Measurements from ENCODE around the gene LAMA5.

LAMA5 gene

DNA sequence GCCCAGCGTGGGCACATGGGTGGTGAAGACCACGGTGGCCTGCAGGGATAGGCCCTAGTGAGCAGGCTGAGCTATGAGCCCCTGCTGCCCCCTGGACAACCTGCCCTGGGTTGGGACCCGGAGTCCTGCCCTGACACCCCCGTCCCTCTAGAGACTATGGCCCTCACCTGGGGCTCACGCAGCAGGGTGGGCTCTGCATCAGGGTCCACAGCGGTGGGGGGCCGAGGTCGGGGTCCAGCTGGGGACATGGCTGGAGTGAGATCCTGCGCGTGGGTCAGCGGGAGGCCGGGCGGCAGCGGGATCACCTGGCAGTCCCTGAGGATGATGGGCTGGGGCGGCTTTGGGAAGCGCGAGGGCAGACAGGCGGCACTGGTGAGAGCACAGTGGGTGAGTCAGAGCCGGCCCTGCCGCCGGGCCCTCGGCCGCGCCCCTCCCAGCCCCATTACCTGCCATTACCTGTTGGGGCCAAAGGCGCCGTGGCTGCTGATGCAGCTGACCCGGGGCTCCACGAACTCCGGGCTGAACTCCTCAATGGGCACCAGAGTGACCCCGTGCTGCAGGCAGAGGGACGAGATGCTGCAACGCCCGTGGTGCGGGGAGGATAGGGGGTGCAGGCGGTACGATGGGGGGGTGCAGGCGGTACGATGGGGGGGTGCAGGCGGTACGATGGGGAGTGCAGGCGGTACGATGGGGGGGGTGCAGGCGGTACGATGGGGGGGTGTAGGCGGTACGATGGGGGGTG, 36.4 kb downstream of the LAMA5 start:
- DNase-seq (ENCODE audit: low read depth): no peak

DNA sequence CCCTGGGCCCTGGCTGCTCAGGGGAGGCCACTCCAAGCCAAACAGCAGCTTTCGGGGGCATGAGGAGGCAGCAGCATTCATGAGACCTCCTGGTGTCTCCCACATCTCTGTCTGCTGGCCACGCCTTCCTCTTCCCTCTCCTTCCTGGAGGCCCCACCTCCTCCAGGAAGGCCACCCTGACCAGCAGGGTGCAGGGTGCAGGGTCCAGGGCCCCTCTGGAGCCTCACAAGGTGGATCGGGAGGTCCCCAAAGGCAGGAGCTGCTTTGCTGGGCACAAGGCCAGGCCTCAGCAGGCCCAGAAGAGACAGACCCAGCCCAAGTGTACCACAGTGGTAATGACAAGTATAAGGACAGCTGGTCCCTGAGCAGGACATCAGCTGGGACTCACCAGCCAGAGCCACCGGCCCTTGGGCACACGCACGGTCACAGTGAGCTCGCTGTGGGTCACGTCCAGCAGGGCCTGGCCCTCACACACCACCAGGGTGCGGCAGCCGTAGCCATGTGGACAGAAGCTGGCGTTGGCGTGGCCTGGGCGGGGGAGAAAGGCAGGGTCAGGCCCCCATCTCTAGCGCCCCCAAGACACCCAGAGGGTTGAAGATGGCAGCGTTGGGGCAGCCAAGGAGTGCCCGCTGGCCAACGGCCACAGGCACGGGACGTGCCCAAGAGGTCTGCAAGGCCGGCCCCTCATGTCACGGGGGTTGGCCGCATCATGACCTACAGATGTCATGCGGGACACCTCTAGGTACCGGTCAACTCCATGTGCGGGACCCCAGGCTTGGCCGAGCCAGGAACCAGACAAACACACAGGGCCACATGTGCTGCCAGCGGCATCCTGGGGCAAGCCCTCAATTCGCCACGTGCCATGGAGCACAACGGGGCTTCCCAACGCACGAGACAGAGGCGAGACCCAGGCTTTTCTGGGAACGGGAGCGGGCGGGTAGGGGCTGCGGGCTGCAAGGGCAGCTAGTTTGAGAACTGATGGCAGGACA, 37.4 kb downstream of the LAMA5 start:
- no peak for DNase-seq (ENCODE audit: low read depth)

DNA sequence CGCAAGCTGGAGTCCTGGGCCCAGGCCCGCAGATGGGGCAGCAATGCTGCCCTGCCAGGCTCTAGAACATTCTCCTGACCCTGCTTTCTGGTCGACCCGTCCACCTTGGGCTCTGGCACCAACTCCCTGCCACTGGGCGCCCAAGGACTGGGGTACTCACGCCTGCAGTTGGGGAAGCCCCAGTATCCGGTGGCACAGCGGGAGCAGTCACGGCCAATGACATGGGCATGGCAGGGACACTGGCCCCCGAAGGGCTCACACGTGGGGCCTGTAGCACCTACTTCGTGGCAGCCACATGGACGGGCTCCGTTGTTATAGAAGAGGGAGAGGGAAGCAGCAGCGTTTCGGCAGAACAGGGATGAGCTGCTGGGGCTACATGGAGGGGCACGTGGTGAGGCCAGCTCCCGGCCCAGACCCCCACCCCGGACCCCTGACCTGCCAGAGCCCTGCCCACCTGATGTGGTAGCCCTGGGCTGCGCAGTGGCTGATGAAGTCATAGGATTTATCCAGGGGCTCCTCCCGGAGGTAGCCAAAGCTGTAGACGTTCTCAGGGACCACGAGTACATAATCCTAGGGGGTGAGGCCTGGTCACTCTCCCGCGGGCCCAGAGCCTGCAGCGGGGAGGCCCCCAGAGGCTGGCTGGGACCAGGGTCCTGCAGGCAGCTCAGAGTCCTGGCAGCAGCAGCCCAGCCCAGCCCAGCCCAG, 38.3 kb downstream of the LAMA5 start:
- no peak for DNase-seq (ENCODE audit: low read depth)

DNA sequence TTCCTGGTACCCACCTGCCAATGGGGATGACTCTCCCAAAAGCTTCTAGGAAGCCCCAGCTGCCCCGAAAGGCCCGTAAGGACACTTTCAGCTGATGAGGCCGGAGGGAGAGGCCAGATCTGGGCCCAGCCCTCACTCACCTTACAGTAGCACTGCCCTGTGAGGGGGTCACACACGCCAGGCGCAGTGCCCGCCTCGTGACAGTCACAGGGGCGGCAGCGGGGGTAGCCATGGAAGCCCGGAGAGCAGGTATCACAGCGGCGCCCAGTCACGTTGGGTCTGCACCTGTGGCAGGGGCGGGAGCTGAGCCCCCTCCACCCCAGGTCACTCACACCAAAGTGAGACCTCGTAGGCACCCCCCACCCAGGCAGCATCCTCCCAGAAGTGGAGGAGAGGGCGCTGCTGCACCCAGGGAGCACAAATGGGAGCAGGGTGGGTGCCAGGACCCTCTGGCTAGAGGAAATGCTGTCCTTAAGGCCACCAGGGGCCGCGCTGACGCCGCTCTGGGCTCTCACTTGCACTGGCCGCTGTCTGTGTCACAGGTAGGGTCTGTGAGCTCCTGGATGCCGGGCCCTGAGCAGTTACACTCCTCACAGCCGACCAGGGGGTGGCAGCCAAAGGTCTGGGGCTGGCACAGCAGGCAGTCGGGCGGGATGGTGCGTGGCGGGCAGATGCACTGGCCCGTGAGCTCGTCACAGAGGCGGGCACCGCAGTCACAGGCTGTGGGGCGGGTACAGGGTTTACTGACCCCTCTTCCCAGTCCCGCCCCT, 39.2 kb downstream of the LAMA5 start:
- DNase-seq (ENCODE audit: low read depth): no peak

DNA sequence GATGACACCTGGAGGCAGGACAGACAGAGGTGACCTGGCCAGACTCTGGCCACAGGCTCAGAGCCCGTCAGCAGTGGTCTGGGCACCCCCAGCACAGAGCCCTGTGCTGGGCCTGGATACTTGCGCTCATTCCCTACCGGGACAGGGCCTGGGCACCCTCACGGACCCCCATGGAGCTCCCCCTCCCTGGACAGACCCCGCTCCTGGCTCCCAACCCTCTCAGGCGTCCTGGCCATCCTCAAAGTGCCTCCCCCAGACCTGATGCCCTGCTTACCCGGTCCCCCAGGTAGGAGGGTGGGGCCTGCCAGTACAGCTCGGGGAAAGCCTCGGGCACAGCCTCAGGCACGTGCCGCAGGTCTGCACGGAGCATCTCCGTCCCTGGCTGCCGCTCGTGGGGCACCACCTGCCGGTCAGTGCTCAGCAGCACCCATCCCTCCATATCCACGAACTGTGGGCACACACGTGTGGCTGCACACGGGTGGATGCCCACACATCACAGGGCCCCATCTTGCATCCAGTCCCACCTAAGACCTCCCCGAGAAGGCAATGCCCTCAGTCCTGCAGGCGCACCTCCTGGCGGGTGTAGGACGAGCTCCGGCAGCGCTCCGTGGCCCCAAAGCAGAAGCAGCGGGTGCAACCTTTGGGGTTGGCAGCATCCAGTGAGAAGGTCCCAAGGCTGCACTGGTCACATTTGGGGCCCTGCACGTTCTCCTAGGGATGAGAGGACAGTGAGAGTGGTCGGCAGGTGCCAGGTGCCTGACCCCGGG, 40.0 kb downstream of the LAMA5 start:
- DNase-seq (ENCODE audit: low read depth): no peak

DNA sequence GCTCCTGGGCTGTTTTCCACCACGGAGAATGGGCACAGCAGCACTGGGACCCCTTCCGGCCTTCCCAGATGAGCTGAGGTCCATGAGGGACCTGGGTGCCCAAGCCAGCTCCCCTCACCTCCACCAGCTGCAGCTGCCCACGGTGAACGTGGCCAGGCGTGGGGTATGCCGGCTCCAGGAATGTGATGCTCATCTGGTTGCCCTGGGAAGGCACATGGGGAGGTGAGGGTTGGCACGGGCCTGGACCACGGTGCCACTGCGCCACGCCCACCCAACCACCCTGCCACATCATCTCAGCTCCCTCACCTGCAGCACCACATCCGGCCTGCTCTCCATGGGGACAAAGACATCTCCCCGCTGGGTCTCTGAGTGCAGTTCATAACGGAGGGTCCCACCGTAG, 40.6 kb downstream of the LAMA5 start:
- no peak for DNase-seq (ENCODE audit: low read depth)

DNA sequence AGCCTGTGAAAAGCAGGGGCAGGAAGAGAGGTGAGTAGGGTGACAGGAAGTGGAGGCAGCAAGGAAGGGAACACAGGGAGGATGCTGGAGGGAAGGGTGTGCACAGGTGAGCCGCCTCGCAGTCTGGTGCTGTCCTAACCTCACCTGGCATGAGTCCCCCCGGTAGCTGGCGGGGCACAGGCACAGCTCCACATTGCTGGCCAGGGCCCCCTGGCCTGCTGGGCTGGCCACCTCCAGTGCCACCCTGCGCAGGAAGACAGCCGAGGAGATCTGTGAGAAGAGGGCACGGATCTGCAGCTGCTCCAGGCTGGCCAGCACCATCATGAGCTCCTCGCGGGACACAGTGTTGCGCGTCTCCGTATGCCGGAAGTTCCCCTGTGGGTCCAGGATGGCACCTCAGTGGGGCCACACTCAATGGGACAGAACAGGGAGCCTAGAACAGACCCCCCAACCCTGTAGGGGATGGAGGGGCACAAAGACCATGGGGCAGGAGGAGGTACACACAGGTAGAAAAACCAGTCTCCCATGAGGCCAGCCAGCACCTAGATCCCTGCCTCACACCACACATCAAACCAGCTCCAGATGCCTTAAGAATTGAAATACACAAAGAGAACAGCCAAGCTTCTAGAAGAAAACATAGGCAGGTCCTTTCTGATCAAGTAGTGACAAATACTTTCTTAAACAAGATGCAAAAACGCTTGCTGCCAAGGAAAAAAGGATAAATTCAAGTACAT, 41.8 kb downstream of the LAMA5 start:
- DNase-seq (ENCODE audit: low read depth): no peak

DNA sequence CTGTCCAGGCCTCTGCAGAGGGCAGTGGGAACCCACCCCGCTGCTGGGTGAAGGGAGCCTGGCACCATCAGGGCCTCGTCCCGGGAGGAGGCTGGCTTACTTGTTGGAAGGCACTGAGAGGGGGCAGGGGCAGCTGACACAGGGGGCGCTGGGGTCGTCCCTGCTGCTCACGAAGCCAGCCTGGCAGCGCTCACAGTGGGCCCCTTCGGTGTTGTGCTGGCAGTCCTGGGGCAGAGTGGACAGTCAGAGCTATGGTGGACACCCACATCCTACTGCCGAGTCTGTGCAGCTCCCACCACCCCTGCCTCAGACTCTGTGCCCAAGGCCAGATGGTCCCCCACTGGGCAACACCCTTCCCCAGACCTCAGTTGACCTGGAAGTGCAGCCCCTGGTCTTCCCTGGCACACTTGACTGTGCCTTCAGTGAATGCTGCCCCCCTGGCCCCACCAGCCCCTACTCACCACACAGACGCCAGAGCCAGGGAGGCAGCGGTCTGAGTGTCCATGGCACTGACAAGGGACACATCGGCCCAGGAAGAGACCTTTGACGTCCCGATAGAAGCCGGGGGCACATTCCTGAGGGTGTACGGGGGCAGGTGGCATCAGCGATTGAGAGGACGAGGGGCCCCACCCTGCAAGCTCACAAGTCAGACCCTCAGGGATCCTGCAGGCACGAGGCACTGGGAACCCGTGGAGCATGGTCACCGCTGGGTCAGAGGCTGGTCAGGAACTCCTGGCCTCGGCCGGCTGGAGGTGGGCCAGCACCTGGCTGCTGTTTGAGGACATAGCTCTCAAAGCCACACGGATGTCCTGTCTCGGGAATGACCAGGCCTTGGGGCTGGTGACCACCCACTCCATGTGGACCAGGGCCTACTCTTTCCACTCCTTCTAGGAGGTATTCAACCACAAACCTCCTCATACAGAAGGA, 42.9 kb downstream of the LAMA5 start:
- no peak for DNase-seq (ENCODE audit: low read depth)

DNA sequence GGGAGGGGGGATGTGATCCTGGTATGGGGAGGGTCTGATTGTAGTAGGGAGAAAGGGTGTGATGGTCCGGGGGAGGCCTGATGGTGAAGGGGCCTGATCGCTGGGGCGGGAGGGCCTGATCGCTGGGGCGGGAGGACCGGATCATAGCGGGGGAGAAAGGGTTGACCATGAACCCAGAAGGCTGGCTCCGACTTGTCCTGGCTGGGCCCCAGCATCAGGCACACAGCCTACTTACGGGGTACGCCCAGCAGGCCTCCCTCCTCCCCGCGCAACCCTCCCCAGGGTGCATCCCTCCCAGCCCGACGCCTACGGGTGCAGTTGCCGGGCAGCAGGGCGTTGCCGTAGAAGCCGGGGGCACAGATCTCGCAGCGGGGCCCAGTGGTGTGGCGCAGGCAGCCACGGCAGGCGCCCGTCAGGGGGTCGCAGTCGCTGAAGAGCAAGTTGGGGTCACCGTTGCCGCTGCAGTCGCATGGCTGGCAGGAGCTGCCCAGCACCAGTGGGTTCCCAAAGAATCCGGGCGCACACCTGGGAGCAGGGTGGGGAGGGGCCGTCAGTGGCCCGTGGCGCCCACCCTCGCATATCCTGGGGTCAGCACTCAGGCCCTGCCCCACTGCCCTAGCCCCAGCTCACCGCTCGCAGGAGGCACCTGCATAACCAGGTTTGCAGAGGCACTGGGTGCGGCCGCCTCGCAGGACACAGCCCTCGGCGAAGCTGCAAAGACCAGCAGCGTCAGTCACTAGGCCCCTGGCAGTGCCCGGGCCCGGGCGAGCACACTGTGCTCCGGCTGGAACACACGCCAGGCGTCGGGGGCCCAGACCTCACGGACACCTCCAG, 43.7 kb downstream of the LAMA5 start:
- DNase-seq (ENCODE audit: low read depth): no peak

DNA sequence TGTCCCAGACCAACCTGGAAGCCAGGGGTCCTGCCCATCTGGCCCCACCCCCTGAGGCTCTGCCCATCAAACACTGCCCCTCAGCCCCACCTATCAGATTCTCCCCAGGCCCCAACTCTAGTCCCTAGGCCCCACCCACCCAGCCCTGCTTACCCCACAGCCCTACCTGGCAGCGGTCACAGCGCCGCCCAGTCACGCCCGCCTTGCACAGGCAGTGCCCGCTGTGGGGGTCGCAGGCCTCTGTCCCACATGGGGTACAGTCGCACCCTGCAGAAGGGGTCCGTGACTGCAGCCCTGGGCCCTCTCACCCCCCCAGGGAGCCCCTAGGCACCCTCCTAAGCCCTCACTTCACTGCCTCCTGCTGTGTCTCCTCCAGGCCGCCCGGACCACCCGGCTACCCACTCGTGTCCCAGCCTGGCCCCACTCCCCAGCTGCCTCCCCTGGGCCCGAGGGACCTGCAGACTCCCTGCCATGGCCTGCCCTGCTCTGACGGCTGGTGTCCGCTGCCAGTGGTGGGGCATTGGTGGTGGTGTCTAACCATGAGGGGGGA, 44.5 kb downstream of the LAMA5 start:
- no peak for DNase-seq (ENCODE audit: low read depth)

DNA sequence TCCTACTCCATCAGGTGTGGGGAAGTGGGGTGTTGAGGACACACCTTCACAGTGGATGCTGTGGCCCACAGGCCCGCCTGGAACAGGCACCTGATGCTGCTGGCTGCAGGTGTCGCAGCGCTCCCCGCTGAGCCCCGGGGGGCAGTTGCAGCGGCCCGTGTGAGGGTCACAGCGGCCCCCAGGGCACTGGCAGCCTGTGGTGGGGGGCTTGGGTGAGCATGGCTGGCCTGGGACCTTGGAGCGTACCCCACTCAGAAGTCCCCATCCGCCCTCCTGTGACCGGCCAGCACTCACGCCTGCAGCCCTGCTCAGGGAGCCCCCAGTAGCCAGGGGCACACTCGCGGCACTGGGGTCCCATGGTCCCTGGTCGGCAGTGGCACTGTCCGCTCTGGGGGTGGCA, 45.1 kb downstream of the LAMA5 start:
- DNase-seq (ENCODE audit: low read depth): no peak

DNA sequence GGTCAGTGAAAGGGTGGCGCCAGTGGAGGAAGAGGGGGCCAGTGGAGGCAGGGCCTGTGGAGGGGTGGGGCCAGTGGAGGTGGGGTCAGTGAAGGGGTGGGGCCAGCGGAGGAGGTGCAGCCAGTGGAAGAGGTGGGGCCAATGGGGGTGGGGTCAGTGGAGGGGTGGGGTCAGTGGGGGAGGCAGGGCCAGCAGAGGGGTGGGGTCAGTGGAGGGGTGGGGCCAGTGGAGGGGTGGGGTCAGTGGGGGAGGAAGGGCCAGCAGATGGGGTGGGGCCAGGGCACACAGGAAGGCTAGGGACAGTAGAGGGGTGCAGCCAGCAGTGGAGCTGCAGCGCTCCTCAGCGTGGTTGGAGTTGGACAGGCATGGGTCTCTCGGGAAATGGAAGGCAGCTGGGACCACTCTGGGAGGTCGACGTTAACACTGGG, 45.6 kb downstream of the LAMA5 start:
- peak; percentile 58 for DNase-seq (ENCODE audit: low read depth)

DNA sequence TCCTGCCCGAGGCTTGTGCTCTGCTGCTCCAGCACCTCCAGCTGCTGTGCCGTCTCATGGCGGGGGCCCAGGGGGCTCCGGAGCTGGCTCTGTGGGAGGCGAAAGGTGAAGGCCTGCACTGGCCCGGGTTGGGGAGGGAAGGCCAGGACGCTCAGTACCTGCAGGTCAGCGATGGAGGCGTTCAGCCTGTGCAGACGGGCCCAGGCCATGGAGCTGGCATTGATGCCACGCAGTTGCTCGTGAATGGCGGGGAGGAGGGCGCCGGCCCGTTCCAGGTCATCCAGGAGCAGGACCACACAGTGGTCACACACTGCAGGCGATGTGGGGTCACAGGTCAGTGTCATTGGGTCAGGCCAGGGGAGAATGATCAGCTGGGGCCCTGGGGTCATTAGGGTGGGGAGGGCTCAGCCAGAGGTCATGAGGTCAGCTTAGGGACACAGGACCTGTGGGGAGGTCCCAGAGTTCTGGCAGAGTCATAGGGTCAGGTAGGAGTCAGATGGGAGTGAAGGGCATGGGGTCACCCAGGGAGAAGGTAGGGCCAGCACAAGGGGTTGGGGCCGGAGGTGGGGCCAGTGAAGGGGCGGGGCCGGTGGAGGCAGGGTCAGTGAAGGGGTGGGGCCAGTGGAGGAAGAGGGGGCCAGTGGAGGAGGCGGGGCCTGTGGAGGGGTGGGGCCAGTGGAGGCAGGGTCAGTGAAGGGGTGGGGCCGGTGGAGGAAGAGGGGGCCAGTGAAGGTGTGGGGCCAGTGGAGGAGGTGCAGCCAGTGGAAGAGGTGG, 46.3 kb downstream of the LAMA5 start:
- peak; percentile 54 for DNase-seq (ENCODE audit: low read depth)

DNA sequence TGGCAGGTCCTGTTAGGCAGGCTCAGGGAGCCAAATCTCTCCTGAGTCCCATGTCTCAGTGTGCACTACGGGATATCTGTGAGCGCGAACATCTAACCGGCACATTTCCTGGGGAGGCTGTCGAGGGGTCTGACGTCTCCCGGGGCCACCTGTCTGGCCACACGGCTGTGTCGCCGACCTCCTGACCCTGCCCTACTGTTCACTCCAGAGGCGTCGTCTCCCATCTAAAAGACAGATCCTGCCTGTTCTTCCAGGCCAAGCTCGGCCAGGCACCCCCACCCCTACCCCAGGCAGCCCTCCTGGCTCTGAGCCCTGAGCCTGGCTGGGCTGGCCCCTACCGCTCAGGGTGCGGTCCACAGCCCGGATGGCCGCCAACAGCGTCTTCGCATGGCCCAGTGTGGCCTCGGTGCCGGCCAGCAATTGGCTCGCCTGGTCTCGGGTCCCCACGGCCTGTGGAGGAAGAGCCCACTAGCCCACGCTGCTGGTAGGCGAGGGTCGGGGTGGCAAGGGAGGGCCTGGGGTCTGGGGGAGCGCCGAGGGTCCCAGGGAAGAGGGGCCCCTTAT, 47.7 kb downstream of the LAMA5 start:
- no peak for DNase-seq (ENCODE audit: low read depth)

DNA sequence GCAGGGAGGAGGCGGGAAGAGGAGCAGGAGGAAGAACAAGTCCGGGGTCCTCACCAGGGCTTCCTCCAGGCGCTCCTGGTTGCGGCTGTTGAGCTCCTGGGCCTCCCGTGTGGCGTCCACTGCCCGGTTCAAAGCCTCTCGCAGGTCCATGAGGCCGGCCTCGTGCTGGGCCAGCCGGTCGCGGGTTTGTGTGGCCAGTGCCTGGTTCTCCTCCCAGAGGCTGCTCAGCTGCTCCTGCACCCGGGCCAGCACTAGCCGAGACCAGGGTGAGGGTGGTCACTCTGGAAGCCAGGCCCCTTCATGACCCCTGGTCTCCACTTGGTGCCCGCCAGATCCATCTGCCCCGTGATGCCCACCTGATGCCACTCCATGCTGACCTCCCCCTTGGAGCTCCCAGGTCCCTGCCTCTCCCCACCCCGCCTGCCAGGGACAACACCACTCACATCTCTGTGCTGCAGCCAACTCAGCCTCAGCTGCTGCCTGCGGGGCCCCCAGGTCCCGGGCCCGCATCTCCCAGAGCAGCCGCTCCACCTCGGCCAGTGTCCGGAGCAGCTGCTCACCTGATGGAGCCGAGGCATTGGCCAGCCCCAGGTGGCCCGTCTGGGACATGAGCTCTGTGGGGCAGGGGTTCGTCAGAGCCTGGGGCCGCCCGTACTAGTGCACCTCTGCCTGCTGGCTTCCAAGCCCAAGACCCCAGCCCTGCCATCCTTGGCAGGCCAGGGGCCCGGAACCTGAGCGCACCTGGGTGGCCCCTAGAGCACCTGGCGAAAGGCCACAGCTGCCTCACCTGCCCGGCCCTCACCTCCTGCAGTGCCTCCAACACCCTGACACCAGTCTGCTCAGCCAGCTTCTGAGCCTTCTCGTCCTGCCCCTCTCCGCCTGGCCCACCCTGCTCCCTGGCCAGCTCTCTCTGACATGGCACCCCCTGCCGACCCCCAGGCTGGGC, 48.4 kb downstream of the LAMA5 start:
- DNase-seq (ENCODE audit: low read depth): peak; percentile 45

Data from ELR (cell line).